ENCODE measurements around the gene KCTD1.

- TF ChIP-seq CTCF (IDR thresholded peaks at IDR 0.05 in 2 of 3, conservative IDR thresholded peaks at IDR 0.05 in 1 of 3; ENCODE audit: control insufficient read depth in 2 of 3, extremely low read depth in 1 of 3, insufficient read depth in 1 of 3, low read depth in 3 of 3, low read length in 3 of 3) = no peak
- TF ChIP-seq ZNF622 (IDR thresholded peaks at IDR 0.05) = no peak
- no peak for TF ChIP-seq POLR2A (IDR thresholded peaks at IDR 0.05; ENCODE audit: low read depth, low read length)
Observed at GRCh38 chr18:26421503-26421902, 126.8 kb downstream of the KCTD1 start.
